Measurements from ENCODE around the gene CSE1L. TPM values are rescaled to one million over a fixed set of nuclear protein-coding genes. Genes with fewer than 3 reads are reported as not detected.
"Not testable (repeated sequence)": the region's sequence is repeated elsewhere in the genome, so short reads cannot be mapped to it uniquely, and the experiment has no call there.

The CSE1L gene
- total RNA-seq, 1 donor from 2014 or later, result 19.6 TPM

GRCh38 chr20:49115564-49115963 lies 69.5 kb downstream of the CSE1L start:
- ATAC-seq, result no peak
- DNase-seq (ENCODE audit: low spot score), result no peak

DNA sequence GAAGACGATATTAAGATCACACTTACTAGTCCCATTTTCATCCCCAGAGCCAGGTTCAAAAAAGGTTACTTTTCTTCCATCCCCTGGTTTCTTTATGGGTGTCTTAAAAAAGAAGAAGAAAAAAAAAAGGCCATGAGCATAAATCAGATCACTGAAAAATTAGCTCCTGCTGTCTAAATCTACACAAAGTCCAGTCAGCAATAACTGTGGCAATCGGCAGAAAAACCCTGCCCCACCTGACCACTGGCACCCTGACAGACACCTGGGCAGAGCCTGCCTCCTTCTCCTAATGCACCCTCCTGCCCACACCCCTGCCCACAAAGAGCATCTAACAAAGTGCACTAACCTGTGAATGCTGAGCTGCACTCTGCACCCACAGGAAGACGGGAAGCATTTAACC lies 72.2 kb downstream of the CSE1L start:
- peak; percentile 24 for ATAC-seq
- no peak for DNase-seq (ENCODE audit: low spot score)

DNA sequence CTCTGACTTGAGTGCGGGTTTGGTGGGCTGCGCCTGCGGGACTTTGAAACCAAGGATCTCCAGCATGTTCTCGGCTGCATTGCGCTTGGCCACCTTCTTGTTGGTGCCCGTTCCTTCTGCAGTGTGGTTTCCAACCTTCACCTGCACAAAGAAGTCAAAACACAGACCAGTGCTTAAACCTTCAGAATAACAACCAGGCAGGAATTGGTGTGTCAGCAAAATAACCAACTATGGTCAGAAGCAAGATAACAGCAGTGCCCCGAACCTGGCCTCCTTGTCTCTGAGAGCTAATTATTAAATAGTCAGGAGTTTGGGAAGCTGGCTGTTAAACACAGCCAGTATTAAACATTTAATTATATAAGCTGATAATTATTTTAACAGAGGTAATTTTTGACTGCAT lies 73.9 kb downstream of the CSE1L start:
- ATAC-seq (no peak), DNase-seq (ENCODE audit: low spot score) (no peak)

- peak; percentile 35 for ATAC-seq
- no peak for DNase-seq (ENCODE audit: low spot score)
These were observed 76.8 kb downstream of the CSE1L start for GRCh38 chr20:49122920-49123319.

GRCh38 chr20:49123982-49124381 lies 77.9 kb downstream of the CSE1L start:
- no peak for ATAC-seq
- no peak for DNase-seq (ENCODE audit: low spot score)

GRCh38 chr20:49132995-49133478 lies 86.9 kb downstream of the CSE1L start:
- ATAC-seq (peak; percentile 89), DNase-seq (ENCODE audit: low spot score) (no peak)

DNA sequence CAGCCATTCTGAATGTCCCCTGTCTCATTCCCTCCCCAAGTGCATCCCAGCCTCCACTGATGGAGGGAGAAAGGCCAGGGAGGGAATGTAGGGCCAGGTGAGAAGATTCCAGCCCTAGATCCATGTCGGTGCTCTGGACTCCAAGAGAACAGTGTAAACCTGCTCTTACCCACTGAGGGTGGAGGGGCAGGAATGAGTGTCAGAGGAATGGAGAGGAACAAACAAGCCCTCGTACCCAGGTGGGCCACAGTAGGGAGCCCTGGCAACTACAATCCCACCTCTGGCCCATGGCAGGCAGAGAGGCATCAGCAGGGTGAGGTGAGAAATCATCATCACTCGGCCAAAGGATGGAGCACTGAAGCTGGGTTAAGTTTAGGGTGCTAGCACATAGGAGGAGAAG lies 87.5 kb downstream of the CSE1L start:
- no peak for DNase-seq (ENCODE audit: low spot score)
- peak; percentile 36 for ATAC-seq

GRCh38 chr20:49134797-49135196 lies 88.7 kb downstream of the CSE1L start:
- not testable (repeated sequence) for ATAC-seq

DNA sequence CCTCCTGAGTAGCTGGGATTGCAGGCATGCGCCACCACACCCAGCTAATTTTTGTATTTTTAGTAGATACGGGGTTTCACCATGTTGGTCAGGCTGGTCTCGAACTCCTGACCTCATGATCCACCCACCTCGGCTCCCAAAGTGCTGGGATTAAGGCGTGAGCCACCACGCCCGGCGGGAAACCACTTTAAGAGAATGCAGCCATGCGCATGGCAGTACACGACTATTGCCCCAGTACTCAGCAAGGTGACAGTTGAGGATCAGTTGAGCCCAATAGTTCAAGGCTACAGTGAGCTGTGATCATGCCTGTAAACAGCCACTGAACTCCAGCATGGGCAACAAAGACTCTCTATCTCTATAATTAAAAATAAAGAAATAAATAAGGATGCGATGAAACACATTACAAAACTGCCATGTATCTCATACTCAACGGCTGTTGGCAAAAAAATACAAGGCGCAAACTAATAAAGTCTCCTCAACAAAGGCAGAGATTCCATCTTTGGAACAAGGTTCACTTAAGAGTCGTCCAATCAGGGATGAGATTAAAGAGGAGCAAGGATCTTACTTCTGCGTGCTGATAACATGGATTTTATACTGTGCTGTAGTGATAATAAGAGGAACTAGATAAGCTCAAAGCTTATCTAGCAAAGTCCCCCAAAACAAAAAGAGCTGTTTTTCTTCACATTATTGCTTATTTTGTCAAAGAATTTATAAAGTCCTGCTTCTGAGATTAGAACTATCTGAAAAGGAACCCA lies 90.9 kb downstream of the CSE1L start:
- no peak for ATAC-seq

More at GRCh38 chr20:49134797-49135196, 88.7 kb downstream of the CSE1L start:
- not testable (repeated sequence) for DNase-seq (ENCODE audit: low spot score)

DNA sequence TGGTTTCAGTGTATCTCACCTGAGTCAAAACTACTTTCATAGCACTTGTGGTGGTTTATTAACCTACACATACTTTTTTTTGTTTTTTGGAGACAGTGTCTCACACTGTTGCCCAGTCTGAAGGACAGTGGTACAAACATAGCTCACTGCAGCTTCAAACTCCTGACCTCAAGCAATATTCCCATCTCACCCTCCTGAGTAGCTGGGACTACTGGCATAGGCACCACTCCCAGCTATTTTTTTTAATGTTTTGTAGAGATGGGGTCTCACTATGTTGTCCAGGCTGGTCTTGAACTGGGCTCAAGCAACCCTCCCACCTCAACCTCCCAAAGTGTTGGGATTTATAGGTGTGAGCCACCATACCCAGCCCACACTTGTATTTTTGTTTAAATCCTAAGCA lies 92.3 kb downstream of the CSE1L start:
- DNase-seq (ENCODE audit: low spot score) (no peak), ATAC-seq (no peak)

More for the DNA sequence above, 90.9 kb downstream of the CSE1L start:
- no peak for DNase-seq (ENCODE audit: low spot score)

- ATAC-seq, result no peak
- DNase-seq (ENCODE audit: low spot score), result no peak
These were observed 94.3 kb downstream of the CSE1L start for GRCh38 chr20:49140411-49140810.

DNA sequence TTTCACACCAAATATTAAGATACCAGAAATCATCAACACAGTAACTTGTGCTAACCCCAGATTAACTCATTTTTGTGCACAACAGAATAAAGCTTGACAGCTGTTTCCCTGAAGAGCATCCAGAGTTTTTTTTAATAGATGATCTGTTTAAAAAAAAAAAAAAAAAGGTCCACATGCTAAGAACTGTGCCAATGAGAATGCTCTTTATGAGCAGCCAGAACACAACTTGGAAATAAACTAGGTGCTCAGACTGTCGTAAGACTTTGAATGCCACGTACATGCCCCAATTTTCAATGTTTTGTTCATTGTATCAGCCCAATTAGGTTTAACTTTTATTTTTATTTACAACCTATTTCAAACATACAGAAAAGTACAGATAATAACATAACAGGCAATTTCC lies 94.7 kb downstream of the CSE1L start:
- no peak for ATAC-seq

More for the DNA sequence above, 94.7 kb downstream of the CSE1L start:
- no peak for DNase-seq (ENCODE audit: low spot score)

Other genes with a start within 250 kb of the CSE1L start
- gene PREX1, start 218.3 kb upstream of the CSE1L start, total RNA-seq, result 5.8 TPM
- 24.3 TPM for gene ARFGEF2, start 124.6 kb upstream of the CSE1L start, total RNA-seq
- 57.5 TPM for gene STAU1, start 142.0 kb downstream of the CSE1L start, total RNA-seq
- gene DDX27, start 173.1 kb downstream of the CSE1L start, total RNA-seq, result 8.4 TPM
- gene ZNFX1, start 231.7 kb downstream of the CSE1L start, total RNA-seq, result 10.0 TPM